GM23248 (cell line): ENCODE results near the gene CDK7.

Experiments used
- EZH2 ChIP-seq: fragments of 200-600 bp; sonication (generic); IDR thresholded peaks from 2 replicates; pipeline ENCODE4 v1.6.1; 2018; ENCODE audit warnings: antibody characterized with exemption, mild to moderate bottlenecking; ENCODE audit not compliant: insufficient read depth, poor library complexity, severe bottlenecking
- EZH2phosphoT487 ChIP-seq: fragments of 200-600 bp; sonication (generic); IDR thresholded peaks from 2 replicates; pipeline ENCODE4 v1.6.1; 2018; ENCODE audit warnings: antibody characterized with exemption, moderate library complexity, mild to moderate bottlenecking, low read depth; ENCODE audit not compliant: insufficient read depth

DNA sequence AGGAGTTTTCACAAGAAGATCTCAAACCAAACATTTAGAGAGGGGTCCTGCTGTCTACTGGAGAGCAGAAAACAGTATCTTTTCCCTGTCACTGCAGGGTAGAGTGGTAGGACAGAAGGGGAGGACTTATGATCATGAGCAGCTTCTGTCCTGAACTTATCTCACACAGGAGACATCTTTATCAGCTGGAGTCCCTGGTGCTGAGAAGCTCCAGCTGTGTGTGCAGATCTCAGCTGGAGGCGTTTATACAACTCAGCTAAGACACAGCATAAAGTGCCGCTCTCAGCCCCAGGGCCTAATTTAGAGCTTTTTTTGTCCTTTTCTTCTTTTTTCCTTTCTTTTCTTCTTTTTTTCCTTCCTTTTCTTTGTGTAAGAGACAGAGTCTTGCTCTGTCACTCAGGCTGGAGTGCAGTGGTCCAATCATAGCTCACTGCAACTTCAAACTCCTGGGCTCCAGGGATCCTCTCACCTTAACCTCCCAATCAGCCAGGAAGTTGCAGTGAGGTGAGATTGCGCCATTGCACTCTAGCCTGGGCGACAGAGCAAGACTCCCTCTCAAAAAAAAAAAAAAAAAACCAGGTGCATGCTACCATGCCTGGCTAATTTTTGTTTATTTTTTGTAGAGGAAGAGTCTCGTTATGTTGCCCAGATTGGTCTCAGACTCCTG is 66.0 kb downstream of the CDK7 start:
- TF ChIP-seq EZH2phosphoT487 (no peak), EZH2 (no peak)
